Inferior parietal cortex (tissue), 1 donor: ENCODE data around the gene PDE1A.
"Not testable (repeated sequence)": the region's sequence is repeated elsewhere in the genome, so short reads cannot be mapped to it uniquely, and the experiment has no call there.

Source experiments
- DNase-seq: peaks from one replicate; pipeline ENCODE4 v3.0.0-alpha.2; 2016; ENCODE audit errors: extremely low spot score

The PDE1A gene

GRCh38 chr2:182406221-182406620 lies 20.6 kb downstream of the PDE1A start:
- no peak for DNase-seq

GRCh38 chr2:182404975-182405561 lies 21.8 kb downstream of the PDE1A start:
- no peak for DNase-seq

- DNase-seq = no peak
Observed at GRCh38 chr2:182404092-182404491, 22.7 kb downstream of the PDE1A start.

GRCh38 chr2:182393270-182393760 lies 33.5 kb downstream of the PDE1A start:
- DNase-seq = no peak

- DNase-seq = no peak
Observed at GRCh38 chr2:182391443-182391842, 35.4 kb downstream of the PDE1A start.

GRCh38 chr2:182386267-182386880 lies 40.5 kb downstream of the PDE1A start:
- not testable (repeated sequence) for DNase-seq

GRCh38 chr2:182384860-182385259 lies 42.0 kb downstream of the PDE1A start:
- DNase-seq = no peak

- DNase-seq = no peak
Observed at GRCh38 chr2:182381225-182381624, 45.6 kb downstream of the PDE1A start.

- DNase-seq = peak; percentile 42
Observed at GRCh38 chr2:182379241-182379640, 47.6 kb downstream of the PDE1A start.

GRCh38 chr2:182378759-182379158 lies 48.1 kb downstream of the PDE1A start:
- DNase-seq = no peak

GRCh38 chr2:182377467-182377866 lies 49.4 kb downstream of the PDE1A start:
- DNase-seq = no peak

- no peak for DNase-seq
Observed at GRCh38 chr2:182375862-182376261, 51.0 kb downstream of the PDE1A start.

- DNase-seq = no peak
Observed at GRCh38 chr2:182372661-182373060, 54.2 kb downstream of the PDE1A start.

- no peak for DNase-seq
Observed at GRCh38 chr2:182368996-182369395, 57.8 kb downstream of the PDE1A start.

GRCh38 chr2:182368446-182368845 lies 58.4 kb downstream of the PDE1A start:
- no peak for DNase-seq

- no peak for DNase-seq
Observed at GRCh38 chr2:182367401-182367800, 59.4 kb downstream of the PDE1A start.

- no peak for DNase-seq
Observed at GRCh38 chr2:182366628-182367027, 60.2 kb downstream of the PDE1A start.

GRCh38 chr2:182365855-182366254 lies 61.0 kb downstream of the PDE1A start:
- no peak for DNase-seq

- no peak for DNase-seq
Observed at GRCh38 chr2:182361477-182361876, 65.4 kb downstream of the PDE1A start.

- no peak for DNase-seq
Observed at GRCh38 chr2:182360663-182361260, 66.1 kb downstream of the PDE1A start.

- no peak for DNase-seq
Observed at GRCh38 chr2:182359990-182360662, 66.7 kb downstream of the PDE1A start.
